ENCODE data around the gene ATP2B2. TPM values are rescaled to one million over a fixed set of nuclear protein-coding genes. Genes with fewer than 3 reads are reported as not detected.

The ATP2B2 gene
- polyA plus RNA-seq, 2 of the 4 experiments (the other 2 are of a cell fraction): 0.03 to 0.04 TPM

DNA sequence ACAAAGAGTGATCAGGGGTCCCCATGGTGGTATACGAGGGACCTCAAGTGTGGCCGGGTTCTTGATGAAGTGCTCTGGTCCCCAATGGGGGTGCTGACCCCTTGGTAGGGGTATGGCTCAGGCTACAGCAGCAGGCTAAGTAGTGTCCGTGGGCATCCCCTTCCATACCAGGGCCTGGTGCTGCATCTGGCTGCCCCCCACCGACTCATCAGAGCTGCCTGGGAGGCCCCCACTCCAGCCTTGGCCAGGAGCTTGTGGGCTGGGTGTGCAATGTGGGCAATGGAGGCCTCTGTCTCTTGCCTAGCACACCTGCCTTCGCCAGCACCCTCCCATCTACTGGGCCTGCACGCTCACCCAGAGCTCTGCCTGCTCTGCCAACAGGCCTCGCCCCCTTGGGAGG lies 125.4 kb downstream of the ATP2B2 start:
- POLR2A ChIA-PET: no interaction called here
- no peak overlapping the region for H3K4me3 ChIP-seq
- DNase-seq (ENCODE audit: low read depth in 1 of 2, low spot score in 1 of 2): no peak
- no peaks in the 10 kb centered on the region for H3K9me3 ChIP-seq
- WGBS (ENCODE audit: missing lambda C conversion rate): 44% methylated on average over 6 of the region's 7 CpGs
- no peaks in the 10 kb centered on the region for H3K4me1 ChIP-seq
- CTCF ChIA-PET: interaction anchor here (4.5 kb wide), 1 partner anchor 36 kb away, joined by 19 read pairs; no protein-coding TSS in a partner anchor
- no peak overlapping the region for H3K4me2 ChIP-seq
- no peak for ATAC-seq
- no peak for FAIRE-seq
- TF ChIP-seq RARB (CRISPR knock-in tag; IDR thresholded peaks at IDR 0.05): no peak
- TF ChIP-seq EHMT2 (IDR thresholded peaks at IDR 0.05; ENCODE audit: low read depth): no peak
- no peak for TF ChIP-seq MYC (IDR thresholded peaks at IDR 0.05; ENCODE audit: borderline replicate concordance, low read length)
- H3K27ac ChIP-seq: no peak overlapping the region

- no peak for ATAC-seq
- POLR2A ChIA-PET: no interaction called here
- H3K4me2 ChIP-seq: no peak overlapping the region
- CTCF ChIA-PET: interaction anchor here (4.5 kb wide), 1 partner anchor 35 kb away, joined by 19 read pairs; no protein-coding TSS in a partner anchor
- no peak for DNase-seq (ENCODE audit: low read depth in 1 of 2, low spot score in 1 of 2)
- H3K9me3 ChIP-seq: no peaks in the 10 kb centered on the region
- no peak for TF ChIP-seq HMGXB4 (CRISPR knock-in tag; IDR thresholded peaks at IDR 0.05; ENCODE audit: borderline replicate concordance)
- no peak for TF ChIP-seq FOSB (CRISPR knock-in tag; IDR thresholded peaks at IDR 0.05)
- no peak for TF ChIP-seq FOSL2 (IDR thresholded peaks at IDR 0.05)
- no peak for TF ChIP-seq FOSL2 (CRISPR knock-in tag; IDR thresholded peaks at IDR 0.05)
- no peak for TF ChIP-seq MAZ (IDR thresholded peaks at IDR 0.05; ENCODE audit: borderline replicate concordance, low read depth, low read length)
- TF ChIP-seq FOXS1 (CRISPR knock-in tag; IDR thresholded peaks at IDR 0.05): no peak
- TF ChIP-seq HOXB5 (CRISPR knock-in tag; IDR thresholded peaks at IDR 0.05): no peak
- TF ChIP-seq ZSCAN20 (CRISPR knock-in tag; IDR thresholded peaks at IDR 0.05): no peak
- TF ChIP-seq RNF2 (IDR thresholded peaks at IDR 0.05; ENCODE audit: borderline replicate concordance, low read depth): no peak
- no peak for TF ChIP-seq MAFK (IDR thresholded peaks at IDR 0.05; ENCODE audit: partially characterized antibody)
- no peak for TF ChIP-seq RCOR1 (IDR thresholded peaks at IDR 0.05; ENCODE audit: low read depth, low read length)
- TF ChIP-seq SREBF2 (IDR thresholded peaks at IDR 0.05): no peak
- TF ChIP-seq RFX5 (IDR thresholded peaks at IDR 0.05): no peak
- TF ChIP-seq NR3C1 (IDR thresholded peaks at IDR 0.05): no peak
- no peak for TF ChIP-seq CHD4 (IDR thresholded peaks at IDR 0.05; ENCODE audit: borderline replicate concordance)
- TF ChIP-seq CBX8 (IDR thresholded peaks at IDR 0.05): no peak
- TF ChIP-seq NPAS2 (CRISPR knock-in tag; IDR thresholded peaks at IDR 0.05; ENCODE audit: borderline replicate concordance): no peak
- no peak for TF ChIP-seq RAD21 (conservative IDR thresholded peaks at IDR 0.05 in 1 of 2, IDR thresholded peaks at IDR 0.05 in 1 of 2)
- TF ChIP-seq, protein P1, sequence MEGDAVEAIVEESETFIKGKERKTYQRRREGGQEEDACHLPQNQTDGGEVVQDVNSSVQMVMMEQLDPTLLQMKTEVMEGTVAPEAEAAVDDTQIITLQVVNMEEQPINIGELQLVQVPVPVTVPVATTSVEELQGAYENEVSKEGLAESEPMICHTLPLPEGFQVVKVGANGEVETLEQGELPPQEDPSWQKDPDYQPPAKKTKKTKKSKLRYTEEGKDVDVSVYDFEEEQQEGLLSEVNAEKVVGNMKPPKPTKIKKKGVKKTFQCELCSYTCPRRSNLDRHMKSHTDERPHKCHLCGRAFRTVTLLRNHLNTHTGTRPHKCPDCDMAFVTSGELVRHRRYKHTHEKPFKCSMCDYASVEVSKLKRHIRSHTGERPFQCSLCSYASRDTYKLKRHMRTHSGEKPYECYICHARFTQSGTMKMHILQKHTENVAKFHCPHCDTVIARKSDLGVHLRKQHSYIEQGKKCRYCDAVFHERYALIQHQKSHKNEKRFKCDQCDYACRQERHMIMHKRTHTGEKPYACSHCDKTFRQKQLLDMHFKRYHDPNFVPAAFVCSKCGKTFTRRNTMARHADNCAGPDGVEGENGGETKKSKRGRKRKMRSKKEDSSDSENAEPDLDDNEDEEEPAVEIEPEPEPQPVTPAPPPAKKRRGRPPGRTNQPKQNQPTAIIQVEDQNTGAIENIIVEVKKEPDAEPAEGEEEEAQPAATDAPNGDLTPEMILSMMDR (IDR thresholded peaks at IDR 0.05): no peak
- 70% methylated on average over 15 of the region's 15 CpGs for whole genome bisulfite sequencing (ENCODE audit: missing lambda C conversion rate)
- no peak overlapping the region for H3K4me3 ChIP-seq
- no peak overlapping the region for H3K27ac ChIP-seq
- no peak for FAIRE-seq
- H3K4me1 ChIP-seq: no peaks in the 10 kb centered on the region
These were observed 126.2 kb downstream of the ATP2B2 start for GRCh38 chr3:10379161-10379560.

GRCh38 chr3:10378742-10379141 lies 126.6 kb downstream of the ATP2B2 start:
- CTCF ChIA-PET: interaction anchor here (4.5 kb wide), 1 partner anchor 35 kb away, joined by 19 read pairs; no protein-coding TSS in a partner anchor
- 55% methylated on average over 7 of the region's 7 CpGs for WGBS (ENCODE audit: missing lambda C conversion rate)
- FAIRE-seq: no peak
- TF ChIP-seq E2F6 (IDR thresholded peaks at IDR 0.05; ENCODE audit: borderline replicate concordance, low read depth) (no peak), PBX3 (IDR thresholded peaks at IDR 0.05) (no peak), ZSCAN20 (CRISPR knock-in tag; IDR thresholded peaks at IDR 0.05) (no peak), HOXB5 (CRISPR knock-in tag; IDR thresholded peaks at IDR 0.05) (no peak), EP300 (IDR thresholded peaks at IDR 0.05) (no peak), BCL3 (IDR thresholded peaks at IDR 0.05) (no peak), MAZ (IDR thresholded peaks at IDR 0.05; ENCODE audit: borderline replicate concordance, low read depth, low read length) (no peak), HDAC2 (IDR thresholded peaks at IDR 0.05) (no peak), MYC (IDR thresholded peaks at IDR 0.05; ENCODE audit: borderline replicate concordance, low read length) (no peak), SREBF2 (IDR thresholded peaks at IDR 0.05) (no peak), CHD2 (IDR thresholded peaks at IDR 0.05; ENCODE audit: low read length, partially characterized antibody) (no peak), ZFP36 (IDR thresholded peaks at IDR 0.05; ENCODE audit: borderline replicate concordance, partially characterized antibody) (no peak)

More at GRCh38 chr3:10378742-10379141, 126.6 kb downstream of the ATP2B2 start:
- no peaks in the 10 kb centered on the region for H3K9me3 ChIP-seq
- no peak overlapping the region for H3K4me3 ChIP-seq
- ATAC-seq: no peak
- no peak for DNase-seq (ENCODE audit: low read depth in 1 of 2, low spot score in 1 of 2)
- POLR2A ChIA-PET: no interaction called here
- H3K4me1 ChIP-seq: peaks cover 3% of the 10 kb centered on the region; the same call in 1 of the 3 replicates
- H3K27ac ChIP-seq: no peak overlapping the region
- H3K4me2 ChIP-seq: no peak overlapping the region
